HEK293 (cell line): ENCODE measurements around the gene FAM171A1.

ENCODE experiments used
- CTCF ChIA-PET: fragments of 350-600 bp; formaldehyde crosslinking; extraction: SDS; loops from one replicate; lab custom pipeline; 2021; ENCODE audit warnings: antibody characterized with exemption; lab: Yijun Ruan, JAX
- POLR2A ChIA-PET: fragments of 300-600 bp; formaldehyde crosslinking; extraction: SDS; loops from one replicate; lab custom pipeline; 2020; ENCODE audit warnings: antibody characterized with exemption, inconsistent platforms; lab: Yijun Ruan, JAX
- H3K27ac ChIP-seq: fragments of 200-500 bp; sonication (Bioruptor generic); 2 replicates; pipeline ENCODE4 v1.5.1; 2014; ENCODE audit warnings: low read depth, low read length, control low read depth, inconsistent platforms; ENCODE audit errors: extremely low read depth
- H3K36me3 ChIP-seq, 2 experiments: fragments of 200-500 bp in 1 of 2; sonication (Bioruptor generic) in 1 of 2; 1 replicate in 1 of 2; 2 replicates in 1 of 2; pipeline ENCODE4 v1.5.1; 2014 to 2017; ENCODE audit warnings: inconsistent platforms in 2 of 2, low read length in 2 of 2; ENCODE audit not compliant: control insufficient read depth in 2 of 2, insufficient read depth in 1 of 2
- H3K4me1 ChIP-seq: fragments of 200-500 bp; sonication (Bioruptor generic); 2 replicates; pipeline ENCODE4 v1.5.1; 2014; ENCODE audit warnings: mild to moderate bottlenecking, low read length, inconsistent platforms; ENCODE audit not compliant: control insufficient read depth, insufficient read depth
- H3K4me3 ChIP-seq: 2 replicates; pipeline ENCODE4 v1.5.1; 2011; ENCODE audit warnings: low read depth, mild to moderate bottlenecking, control low read depth, low read length, moderate library complexity
- H3K9me3 ChIP-seq: fragments of 200-500 bp; sonication (Bioruptor generic); 2 replicates; pipeline ENCODE4 v1.5.1; 2014; ENCODE audit warnings: low read depth, low read length, inconsistent platforms; ENCODE audit not compliant: control insufficient read depth, insufficient read depth
- AEBP2 ChIP-seq: fragments of 450-650 bp; formaldehyde crosslinking; IDR thresholded peaks from 2 replicates; pipeline ENCODE4 v1.5.1; 2016; ENCODE audit warnings: missing biosample characterization, missing genetic modification characterization, borderline replicate concordance
- FEZF1 ChIP-seq: fragments of 450-650 bp; formaldehyde crosslinking; IDR thresholded peaks from 2 replicates; pipeline ENCODE4 v1.5.1; 2016; ENCODE audit warnings: missing biosample characterization, missing genetic modification characterization
- HOXA7 ChIP-seq: sonication (generic); formaldehyde crosslinking; IDR thresholded peaks from 2 replicates; pipeline ENCODE4 v1.8.1; 2022; ENCODE audit warnings: missing genetic modification reagents, borderline replicate concordance
- PATZ1 ChIP-seq: fragments of 450-650 bp; formaldehyde crosslinking; IDR thresholded peaks from 2 replicates; pipeline ENCODE4 v1.5.1; 2016; ENCODE audit warnings: missing biosample characterization, missing genetic modification characterization
- PBX3 ChIP-seq: sonication (generic); formaldehyde crosslinking; IDR thresholded peaks from 2 replicates; pipeline ENCODE4 v1.8.1; 2022; ENCODE audit warnings: mild to moderate bottlenecking, moderate library complexity, missing genetic modification reagents
- PRDM1 ChIP-seq: fragments of 450-650 bp; formaldehyde crosslinking; IDR thresholded peaks from 2 replicates; pipeline ENCODE4; 2016; ENCODE audit warnings: missing biosample characterization, missing genetic modification characterization
- REPIN1 ChIP-seq: fragments of 450-650 bp; formaldehyde crosslinking; IDR thresholded peaks from 2 replicates; pipeline ENCODE4 v1.5.1; 2017; ENCODE audit warnings: missing biosample characterization, missing genetic modification characterization, low read depth
- SCRT2 ChIP-seq: fragments of 450-650 bp; formaldehyde crosslinking; IDR thresholded peaks from 2 replicates; pipeline ENCODE4 v1.5.1; 2016; ENCODE audit warnings: missing biosample characterization, missing genetic modification characterization
- ZBTB20 ChIP-seq: fragments of 450-650 bp; formaldehyde crosslinking; IDR thresholded peaks from 2 replicates; pipeline ENCODE4 v1.5.1; 2016; ENCODE audit warnings: missing biosample characterization, missing genetic modification characterization
- ZFHX2 ChIP-seq: fragments of 450-650 bp; formaldehyde crosslinking; conservative IDR thresholded peaks from 2 replicates; pipeline ENCODE4 v1.5.1; 2016; ENCODE audit warnings: missing biosample characterization, missing genetic modification characterization
- ZNF148 ChIP-seq: fragments of 450-650 bp; formaldehyde crosslinking; IDR thresholded peaks from 2 replicates; pipeline ENCODE4 v1.5.0; 2017; ENCODE audit warnings: missing biosample characterization, missing genetic modification characterization, borderline replicate concordance
- ZNF214 ChIP-seq: fragments of 450-650 bp; formaldehyde crosslinking; IDR thresholded peaks from 2 replicates; pipeline ENCODE4 v1.5.1; 2017; ENCODE audit warnings: missing biosample characterization, mild to moderate bottlenecking, missing genetic modification characterization, borderline replicate concordance
- ZNF23 ChIP-seq: fragments of 450-650 bp; formaldehyde crosslinking; IDR thresholded peaks from 2 replicates; pipeline ENCODE4 v1.5.1; 2016; ENCODE audit warnings: missing biosample characterization, missing genetic modification characterization, borderline replicate concordance
- ZNF394 ChIP-seq: fragments of 450-650 bp; formaldehyde crosslinking; IDR thresholded peaks from 2 replicates; pipeline ENCODE4 v1.5.1; 2016; ENCODE audit warnings: missing biosample characterization, missing genetic modification characterization, mild to moderate bottlenecking, moderate library complexity, borderline replicate concordance
- ZNF426 ChIP-seq: fragments of 450-650 bp; formaldehyde crosslinking; IDR thresholded peaks from 2 replicates; pipeline ENCODE4 v1.5.1; 2017; ENCODE audit warnings: missing biosample characterization, missing genetic modification characterization, mild to moderate bottlenecking, inconsistent platforms, moderate library complexity
- ZNF510 ChIP-seq: fragments of 450-650 bp; formaldehyde crosslinking; IDR thresholded peaks from 2 replicates; pipeline ENCODE4 v1.5.1; 2018; ENCODE audit warnings: mild to moderate bottlenecking, missing genetic modification characterization, missing biosample characterization; ENCODE audit not compliant: insufficient replicate concordance
- ZNF544 ChIP-seq: fragments of 450-650 bp; formaldehyde crosslinking; IDR thresholded peaks from 2 replicates; pipeline ENCODE4 v1.5.0; 2017; ENCODE audit warnings: missing biosample characterization, missing genetic modification characterization
- ZNF558 ChIP-seq: fragments of 450-650 bp; formaldehyde crosslinking; IDR thresholded peaks from 2 replicates; pipeline ENCODE4 v1.5.1; 2016; ENCODE audit warnings: missing biosample characterization, missing genetic modification characterization
- ZNF580 ChIP-seq: fragments of 450-650 bp; formaldehyde crosslinking; IDR thresholded peaks from 2 replicates; pipeline ENCODE4 v1.5.1; 2016; ENCODE audit warnings: missing biosample characterization, missing genetic modification characterization
- ZNF600 ChIP-seq: fragments of 450-650 bp; formaldehyde crosslinking; IDR thresholded peaks from 2 replicates; pipeline ENCODE4 v1.5.1; 2016; ENCODE audit warnings: missing biosample characterization, missing genetic modification characterization

FAM171A1 gene

GRCh38 chr10:15374156-15374555 is 3.1 kb upstream of the FAM171A1 start:
- ChIA-PET POLR2A (no interaction called here), CTCF (no interaction called here)
- Histone ChIP-seq H3K9me3 (no peaks in the 10 kb centered on the region), H3K27ac (no peak overlapping the region), H3K4me3 (no peak overlapping the region), H3K36me3 (no peaks in the 10 kb centered on the region), H3K4me1 (peaks cover 5% of the 10 kb centered on the region; the same call in 1 of the 2 replicates)
- peak; percentile 53 for TF ChIP-seq ZNF600
- TF ChIP-seq ZNF148 (tag by site-specific recombination): no peak
- TF ChIP-seq ZNF426 (tag by site-specific recombination): no peak
- TF ChIP-seq ZNF214 (tag by site-specific recombination): no peak
- TF ChIP-seq FEZF1: no peak
- no peak for TF ChIP-seq AEBP2 (tag by site-specific recombination)
- peak; percentile 62 for TF ChIP-seq ZBTB20 (tag by site-specific recombination)
- no peak for TF ChIP-seq ZNF558 (tag by site-specific recombination)
- no peak for TF ChIP-seq PATZ1 (tag by site-specific recombination)
- TF ChIP-seq PBX3: no peak
- TF ChIP-seq ZNF23 (tag by site-specific recombination): no peak
- 0 out of 2 replicates have a peak, but pooled peaks have one; percentile 10 for TF ChIP-seq SCRT2 (tag by site-specific recombination)
- TF ChIP-seq ZFHX2 (tag by site-specific recombination): peak; percentile 29; the same call in 1 of the 2 replicates
- no peak for TF ChIP-seq ZNF510 (tag by site-specific recombination)
- TF ChIP-seq ZNF544: no peak
- no peak for TF ChIP-seq HOXA7
- no peak for TF ChIP-seq PRDM1 (tag by site-specific recombination)
- TF ChIP-seq ZNF394 (tag by site-specific recombination): no peak

- TF ChIP-seq REPIN1 (tag by site-specific recombination): no peak
- TF ChIP-seq ZNF580 (tag by site-specific recombination): 0 out of 2 replicates have a peak, but pooled peaks have one; percentile 32
- ChIA-PET POLR2A (no interaction called here), CTCF (interaction anchor here (0.5 to 0.6 kb wide), 2 partner anchors 58 to 88 kb away, joined by 3 read pairs; no protein-coding TSS in a partner anchor)
- no peak overlapping the region for H3K4me3 ChIP-seq
- H3K9me3 ChIP-seq: no peaks in the 10 kb centered on the region
- H3K36me3 ChIP-seq: no peaks in the 10 kb centered on the region
- H3K27ac ChIP-seq: no peak overlapping the region
- H3K4me1 ChIP-seq: peaks cover 6% of the 10 kb centered on the region; the same call in 1 of the 2 replicates
Observed at GRCh38 chr10:15373199-15373598, 2.1 kb upstream of the FAM171A1 start.
